ENCODE data around the gene BTG4. TPM values are rescaled to one million over a fixed set of nuclear protein-coding genes. Genes with fewer than 3 reads are reported as not detected.

Gene BTG4
- total and polyA plus RNA-seq, 9 of the 15 experiments (the other 6 are each of a cell fraction or from before 2014, with no cell fraction given), result not detected

GRCh38 chr11:111449696-111450479 lies 62.3 kb downstream of the BTG4 start (continued):
- no peak for TF ChIP-seq TAF1 (IDR thresholded peaks at IDR 0.05; ENCODE audit: control insufficient read depth, extremely low read depth, insufficient read depth, low read length, severe bottlenecking)
- TF ChIP-seq RBFOX2 (IDR thresholded peaks at IDR 0.05; ENCODE audit: low read depth, low read length), result no peak

- DNase-seq (ENCODE audit: extremely low read depth in 1 of 4, low spot score in 3 of 4) (no peak), FAIRE-seq (no peak), ATAC-seq (no peak)
- H3K27ac ChIP-seq (ENCODE audit: extremely low read depth, low read depth, low read length), result no peak overlapping the region
- H3K4me1 ChIP-seq (replicated peaks in 1 of 2; ENCODE audit: control insufficient read depth in 2 of 2, insufficient read depth in 2 of 2, low read length in 2 of 2), result no peaks in the 10 kb centered on the region
- no TSS peak for BruUV-seq (replicated peaks)
- no peaks in the 10 kb centered on the region for H3K79me2 ChIP-seq (ENCODE audit: control insufficient read depth, insufficient read depth, low read length)
- no peak overlapping the region for H3K9ac ChIP-seq (ENCODE audit: insufficient read depth in 1 of 2, low read depth in 2 of 2, low read length in 2 of 2)
- no peaks in the 10 kb centered on the region for H3K9me3 ChIP-seq (replicated peaks; ENCODE audit: control insufficient read depth, insufficient read depth, low read depth, low read length)
- no peak overlapping the region for H3K4me2 ChIP-seq (ENCODE audit: insufficient read depth, low read length)
- no peak for TF ChIP-seq ZNF668 (CRISPR knock-in tag; IDR thresholded peaks at IDR 0.05)
- no peak for TF ChIP-seq ETV5 (CRISPR knock-in tag; IDR thresholded peaks at IDR 0.05; ENCODE audit: low read depth)
- no peak for TF ChIP-seq HNRNPLL (IDR thresholded peaks at IDR 0.05; ENCODE audit: low read depth, low read length, poor library complexity, severe bottlenecking)
- TF ChIP-seq CGGBP1 (CRISPR knock-in tag; IDR thresholded peaks at IDR 0.05), result no peak
- no peak for TF ChIP-seq HDAC1 (IDR thresholded peaks at IDR 0.05)
- TF ChIP-seq GABPB1 (CRISPR knock-in tag; IDR thresholded peaks at IDR 0.05), result no peak
- H3K9me1 ChIP-seq (ENCODE audit: control insufficient read depth, insufficient read depth, low read length), result no peaks in the 10 kb centered on the region
- intact Hi-C loops (cut with micrococcal nuclease) (loop anchor here (5.0 kb wide), 1 partner anchor 1247 kb away; no protein-coding TSS in a partner anchor), in situ Hi-C loops (cut with MboI) (loop anchor here (10.0 kb wide), 2 partner anchors 164 to 984 kb away; no protein-coding TSS in a partner anchor)
- POLR2A ChIA-PET, result interaction anchor here (0.5 kb wide), 1 partner anchor 159 kb away, joined by 3 read pairs; no protein-coding TSS in a partner anchor
- H3K27me3 ChIP-seq (ENCODE audit: control insufficient read depth in 2 of 2, insufficient read depth in 2 of 2, low read length in 2 of 2), result peaks cover 0 to 14% of the 10 kb centered on the region in 2 experiments; a peak in 3 of 5 replicates
- H3K4me3 ChIP-seq, result no peak overlapping the region
- no peaks in the 10 kb centered on the region for H4K20me1 ChIP-seq (replicated peaks; ENCODE audit: control insufficient read depth, insufficient read depth, low read length)
- CTCF ChIA-PET (ENCODE audit: low intra/inter-chr PET ratio), result interaction anchor here (0.7 kb wide), 1 partner anchor 18 kb away, joined by 3 read pairs; no protein-coding TSS in a partner anchor
- no peak overlapping the region for H2AFZ ChIP-seq (ENCODE audit: low read depth, low read length)
- no peaks in the 10 kb centered on the region for H3K36me3 ChIP-seq (ENCODE audit: control insufficient read depth, insufficient read depth, low read length)
- under 1% methylated on average over 9 of the region's 11 CpGs for WGBS (ENCODE audit: insufficient coverage, low coverage, missing lambda C conversion rate)
These were observed 63.2 kb downstream of the BTG4 start for GRCh38 chr11:111448831-111449557.

All from K562 (cell line).